Stimulated activated CD8-positive, alpha-beta memory T cell treated with anti-CD3 and anti-CD28 coated beads, Interleukin-4, amount 100 ng/mL, for 4 hours (primary cell): ENCODE measurements around the gene CENPW.

Source experiments
- DNase-seq, 2 donors: peaks; one replicate each; pipeline ENCODE4 v3.0.0-alpha.2; 2020; ENCODE audit warnings: low read depth in 2 of 2, low spot score in 1 of 2

CENPW gene

GRCh38 chr6:126339796-126340609 is at the start of gene CENPW:
Gene CENPW, plus strand, starts transcription at chr6:126340115. Its CDS starts 159 bp downstream, at chr6:126340274.
- peak; percentile 81 to 96 for DNase-seq

GRCh38 chr6:126293891-126294524 is 45.9 kb upstream of the CENPW start:
- DNase-seq, result no peak

- no peak for DNase-seq
These were observed 39.8 kb upstream of the CENPW start for GRCh38 chr6:126300126-126300525.

- no peak for DNase-seq
These were observed 39.2 kb upstream of the CENPW start for GRCh38 chr6:126300735-126301134.

- no peak for DNase-seq
These were observed 37.7 kb upstream of the CENPW start for GRCh38 chr6:126302191-126302590.

GRCh38 chr6:126307849-126308248 is 32.1 kb upstream of the CENPW start:
- DNase-seq, result no peak

GRCh38 chr6:126308362-126308761 is 31.6 kb upstream of the CENPW start:
- no peak for DNase-seq

GRCh38 chr6:126312013-126312665 is 27.8 kb upstream of the CENPW start:
- DNase-seq, result no peak

- no peak for DNase-seq
These were observed 26.0 kb upstream of the CENPW start for GRCh38 chr6:126313941-126314340.

- no peak for DNase-seq
These were observed 21.1 kb upstream of the CENPW start for GRCh38 chr6:126318797-126319196.

GRCh38 chr6:126333729-126334128 is 6.2 kb upstream of the CENPW start:
- no peak for DNase-seq

- DNase-seq, result no peak
These were observed 4.7 kb upstream of the CENPW start for GRCh38 chr6:126335210-126335609.

- DNase-seq, result no peak
These were observed 2.6 kb upstream of the CENPW start for GRCh38 chr6:126337323-126337722.

- DNase-seq, result no peak
These were observed 1.2 kb downstream of the CENPW start for GRCh38 chr6:126341126-126341525.

- no peak for DNase-seq
These were observed 4.3 kb downstream of the CENPW start for GRCh38 chr6:126344181-126344580.

- DNase-seq, result no peak
These were observed 12.0 kb downstream of the CENPW start for GRCh38 chr6:126351960-126352359.

- DNase-seq, result no peak
These were observed 12.6 kb downstream of the CENPW start for GRCh38 chr6:126352514-126352913.

GRCh38 chr6:126356526-126356925 is 16.6 kb downstream of the CENPW start:
- no peak for DNase-seq

GRCh38 chr6:126359936-126360537 is 20.1 kb downstream of the CENPW start:
- no peak for DNase-seq

- no peak for DNase-seq
These were observed 22.0 kb downstream of the CENPW start for GRCh38 chr6:126361832-126362440.

GRCh38 chr6:126367849-126368248 is 27.9 kb downstream of the CENPW start:
- no peak for DNase-seq
